GM10266 (cell line): ENCODE results near the gene ARID2.

Experiments used
- DNase-seq: peaks from one replicate; pipeline ENCODE4 v3.0.0; 2012; ENCODE audit errors: extremely low spot score
- CTCF ChIP-seq: IDR thresholded peaks from 2 replicates; pipeline ENCODE4 v1.5.1; 2012; ENCODE audit warnings: mild to moderate bottlenecking, low read depth; ENCODE audit not compliant: control insufficient read depth, insufficient read depth; ENCODE audit errors: missing control alignments

ARID2 gene

GRCh38 chr12:45707241-45707857 is 22.2 kb upstream of the ARID2 start:
- DNase-seq: no peak
- no peak for TF ChIP-seq CTCF

- DNase-seq: no peak
- TF ChIP-seq CTCF: no peak
Observed at GRCh38 chr12:45708363-45708762, 21.1 kb upstream of the ARID2 start.

GRCh38 chr12:45708901-45709300 is 20.6 kb upstream of the ARID2 start:
- DNase-seq: no peak
- TF ChIP-seq CTCF: no peak

GRCh38 chr12:45712319-45712718 is 17.2 kb upstream of the ARID2 start:
- TF ChIP-seq CTCF: no peak
- no peak for DNase-seq

GRCh38 chr12:45713078-45713477 is 16.4 kb upstream of the ARID2 start:
- no peak for TF ChIP-seq CTCF
- no peak for DNase-seq

- no peak for TF ChIP-seq CTCF
- no peak for DNase-seq
Observed at GRCh38 chr12:45718306-45718705, 11.2 kb upstream of the ARID2 start.

- no peak for DNase-seq
- TF ChIP-seq CTCF: no peak
Observed at GRCh38 chr12:45720069-45720468, 9.4 kb upstream of the ARID2 start.
